Spinal cord (tissue), 10 donors: ENCODE data around the gene ADAMTSL1. TPM values are rescaled to one million over a fixed set of nuclear protein-coding genes. Genes with fewer than 3 reads are reported as not detected.

ENCODE experiments used
- DNase-seq, 6 donors: peaks; one replicate each; pipeline versions ENCODE4 v3.0.0 to v3.0.0-alpha.2; 2013 to 2015; ENCODE audit warnings: low spot score in 6 of 6, low read depth in 4 of 6
- H3K27ac ChIP-seq: one replicate; pipeline ENCODE4 v1.5.1; 2013; ENCODE audit warnings: low read depth, low read length, control low read depth
- H3K27me3 ChIP-seq: one replicate; pipeline ENCODE4 v1.6.1; 2013; ENCODE audit warnings: low read length; ENCODE audit not compliant: control insufficient read depth, insufficient read depth
- H3K36me3 ChIP-seq: one replicate; pipeline ENCODE4 v1.6.1; 2013; ENCODE audit warnings: low read length; ENCODE audit not compliant: control insufficient read depth, insufficient read depth
- H3K4me1 ChIP-seq: one replicate; pipeline ENCODE4 v1.6.1; 2013; ENCODE audit warnings: low read length; ENCODE audit not compliant: control insufficient read depth, insufficient read depth
- H3K4me3 ChIP-seq: one replicate; pipeline ENCODE4 v1.5.1; 2013; ENCODE audit warnings: low read depth, low read length, control low read depth
- H3K9me3 ChIP-seq: one replicate; pipeline ENCODE4 v1.6.1; 2013; ENCODE audit warnings: low read length; ENCODE audit not compliant: control insufficient read depth, insufficient read depth
- WGBS: methylation state at CpG from one replicate; pipeline ENCODE4 v1.1.5; 2013; ENCODE audit warnings: missing lambda C conversion rate; ENCODE audit not compliant: insufficient coverage; 5-methylcytosine and 5-hydroxymethylcytosine counted together
- polyA plus RNA-seq, 2 donors: library from polyadenylated mRNA; unstranded; fragments of 120-200 nt; gene quantifications; one replicate each; pipeline ENCODE4 v1.2.1, GENCODE V29; 2013; ENCODE audit not compliant: insufficient read length in 2 of 2
- total RNA-seq, 2 donors: library from RNA; depleted of rRNA in 1 of 2; stranded (reverse); fragments of 120-200 nt in 1 of 2; fragments of >200 nt in 1 of 2; gene quantifications; one replicate each; pipeline versions ENCODE4 v1.2.3 to v1.2.4, GENCODE V29; 2013 to 2014
- donor health status: healthy.

The ADAMTSL1 gene
- total and polyA plus RNA-seq, 4 donors = 21.7 to 35.3 (median 28.4) TPM

DNA sequence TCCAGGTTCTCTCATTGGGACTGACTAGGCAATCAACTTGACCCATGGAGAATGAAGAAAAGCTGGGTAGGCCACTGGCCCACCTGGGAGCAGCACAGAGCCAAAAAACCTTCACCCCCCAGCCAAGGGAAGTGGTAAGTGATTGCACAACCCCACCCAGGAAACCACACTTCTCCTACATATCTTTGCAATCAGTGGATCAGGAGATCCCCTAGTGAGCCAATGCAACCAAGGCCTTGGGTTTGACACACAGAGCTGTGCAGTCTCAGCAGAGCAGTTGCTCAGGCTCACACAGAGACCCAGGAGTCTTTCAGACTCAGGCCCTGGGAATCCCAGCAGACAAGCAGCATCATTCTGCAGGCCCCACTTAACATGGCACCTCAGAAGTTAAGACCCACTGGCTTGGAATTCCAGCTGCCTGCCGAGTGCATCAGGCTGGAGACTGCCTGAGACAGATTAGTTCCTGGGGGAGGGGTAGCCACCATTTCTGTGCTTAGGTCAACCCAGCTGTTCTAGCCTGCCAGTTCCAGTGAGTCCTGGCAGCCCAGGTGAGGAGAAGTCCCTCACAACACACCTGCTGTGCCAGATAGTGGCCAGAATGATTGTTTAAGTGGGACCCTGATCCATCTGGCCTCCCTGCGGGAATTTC, 422.7 kb downstream of the ADAMTSL1 start:
- no peak for DNase-seq
- Histone ChIP-seq H3K27ac (no peak overlapping the region), H3K4me1 (no peaks in the 10 kb centered on the region), H3K36me3 (peaks cover 15% of the 10 kb centered on the region), H3K27me3 (no peaks in the 10 kb centered on the region), H3K9me3 (peaks cover 11% of the 10 kb centered on the region), H3K4me3 (no peak overlapping the region)
- WGBS = 100% methylated on average over 1 of the region's 2 CpGs

DNA sequence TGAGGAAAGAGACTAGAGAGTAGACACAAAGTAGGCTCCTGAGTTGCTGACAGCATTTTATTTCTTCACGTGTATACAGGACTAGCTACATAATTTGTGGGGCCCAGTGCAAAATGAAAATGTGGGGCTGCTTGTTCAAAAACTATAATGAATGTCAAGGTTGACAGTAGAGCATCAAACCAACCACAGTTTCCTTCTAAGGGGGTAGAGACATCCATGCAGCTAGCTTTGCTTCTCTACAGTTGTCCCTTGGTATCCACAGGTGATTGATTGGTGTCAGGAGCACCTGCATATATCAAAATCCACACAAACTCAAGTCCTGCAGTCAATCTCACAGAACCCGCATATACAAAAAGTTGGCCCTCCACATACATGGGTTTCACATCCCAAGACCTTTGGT, 429.5 kb downstream of the ADAMTSL1 start:
- WGBS = no CpG with 5 or more reads among the region's 2 CpGs
- Histone ChIP-seq H3K27ac (no peak overlapping the region), H3K36me3 (peaks cover 17% of the 10 kb centered on the region), H3K27me3 (no peaks in the 10 kb centered on the region), H3K4me1 (peaks cover 9% of the 10 kb centered on the region), H3K4me3 (no peak overlapping the region), H3K9me3 (no peaks in the 10 kb centered on the region)
- no peak for DNase-seq

DNA sequence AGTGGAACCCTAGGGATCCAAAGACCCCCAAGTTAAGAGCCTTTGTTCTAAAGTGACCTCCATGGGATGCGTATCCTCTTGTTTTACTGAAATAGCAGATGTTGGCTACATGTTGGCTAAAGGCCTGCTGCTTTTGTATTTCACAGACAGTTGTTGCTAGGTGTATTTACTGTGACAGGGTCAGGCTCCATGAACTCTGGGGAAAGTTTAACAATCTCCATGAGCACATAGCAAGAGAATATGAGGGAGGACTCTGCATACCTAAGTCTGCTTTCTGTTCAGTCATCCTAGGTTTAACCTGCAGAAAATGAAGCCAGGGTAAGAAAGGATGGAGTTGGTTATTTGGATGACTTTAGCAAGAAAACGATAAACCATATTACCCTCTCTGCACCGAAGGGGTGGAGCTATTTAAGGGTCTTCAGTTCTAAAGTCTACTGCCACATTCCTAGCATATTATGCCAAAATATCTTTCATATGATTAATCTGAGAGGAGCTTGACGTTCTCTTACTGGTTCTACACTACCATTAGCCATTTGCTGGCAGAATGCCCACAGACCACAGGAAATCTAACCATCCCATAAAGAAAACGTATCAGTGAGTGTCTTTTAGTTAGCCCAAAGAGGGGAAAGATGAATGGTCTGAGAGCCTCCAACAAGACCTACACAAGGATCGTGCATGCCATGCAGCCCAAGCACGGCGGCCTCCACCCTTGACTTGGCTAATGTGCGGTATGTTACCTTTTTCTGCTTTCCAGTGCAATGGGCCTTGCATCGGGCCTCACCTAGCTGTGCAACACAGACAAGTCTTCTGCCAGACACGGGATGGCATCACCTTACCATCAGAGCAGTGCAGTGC, 431.3 kb downstream of the ADAMTSL1 start:
- Histone ChIP-seq H3K9me3 (no peaks in the 10 kb centered on the region), H3K4me3 (no peak overlapping the region), H3K27ac (no peak overlapping the region), H3K36me3 (peaks cover 27% of the 10 kb centered on the region), H3K27me3 (no peaks in the 10 kb centered on the region), H3K4me1 (peaks cover 9% of the 10 kb centered on the region)
- WGBS = 89% methylated on average over 8 of the region's 11 CpGs
- DNase-seq = no peak

DNA sequence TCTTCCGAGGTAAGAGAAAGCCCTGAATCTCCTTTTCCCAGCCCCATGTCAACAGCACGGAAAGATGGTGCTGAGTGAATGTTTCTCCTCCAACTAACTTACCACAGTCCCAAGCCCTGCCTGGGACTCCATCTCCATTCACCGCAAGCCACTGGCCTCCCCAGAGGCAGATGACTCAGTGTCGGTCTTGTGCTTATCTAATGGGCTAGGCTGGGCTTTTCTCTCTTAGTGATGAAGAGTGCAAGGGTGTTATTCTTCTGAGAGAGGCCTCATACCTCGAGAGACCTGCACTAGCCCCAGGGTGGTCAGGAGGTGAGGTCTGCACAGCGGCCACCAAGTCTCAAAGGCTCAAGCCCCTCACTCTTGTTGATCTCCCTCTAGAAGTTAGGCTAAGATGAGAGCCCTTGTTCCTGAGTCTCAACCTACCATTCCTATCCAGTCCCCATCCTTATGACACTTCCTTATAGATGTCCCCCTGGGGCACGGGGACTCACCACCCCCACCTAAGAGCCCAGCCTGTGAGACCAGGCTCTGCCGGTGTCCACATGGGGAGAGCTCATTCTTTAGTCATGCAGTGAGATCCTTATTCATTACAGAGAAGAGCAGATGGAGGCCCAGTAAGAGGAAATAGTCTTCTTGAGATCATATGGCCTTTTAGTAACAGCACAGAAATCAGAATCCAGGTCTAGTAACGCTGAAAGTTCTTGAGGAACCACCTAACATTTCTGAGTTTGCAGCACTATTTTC, 432.1 kb downstream of the ADAMTSL1 start:
- 92% methylated on average over 3 of the region's 9 CpGs for WGBS
- no peak for DNase-seq
- Histone ChIP-seq H3K9me3 (no peaks in the 10 kb centered on the region), H3K4me1 (peaks cover 9% of the 10 kb centered on the region), H3K4me3 (no peak overlapping the region), H3K27ac (no peak overlapping the region), H3K36me3 (peaks cover 27% of the 10 kb centered on the region), H3K27me3 (no peaks in the 10 kb centered on the region)

DNA sequence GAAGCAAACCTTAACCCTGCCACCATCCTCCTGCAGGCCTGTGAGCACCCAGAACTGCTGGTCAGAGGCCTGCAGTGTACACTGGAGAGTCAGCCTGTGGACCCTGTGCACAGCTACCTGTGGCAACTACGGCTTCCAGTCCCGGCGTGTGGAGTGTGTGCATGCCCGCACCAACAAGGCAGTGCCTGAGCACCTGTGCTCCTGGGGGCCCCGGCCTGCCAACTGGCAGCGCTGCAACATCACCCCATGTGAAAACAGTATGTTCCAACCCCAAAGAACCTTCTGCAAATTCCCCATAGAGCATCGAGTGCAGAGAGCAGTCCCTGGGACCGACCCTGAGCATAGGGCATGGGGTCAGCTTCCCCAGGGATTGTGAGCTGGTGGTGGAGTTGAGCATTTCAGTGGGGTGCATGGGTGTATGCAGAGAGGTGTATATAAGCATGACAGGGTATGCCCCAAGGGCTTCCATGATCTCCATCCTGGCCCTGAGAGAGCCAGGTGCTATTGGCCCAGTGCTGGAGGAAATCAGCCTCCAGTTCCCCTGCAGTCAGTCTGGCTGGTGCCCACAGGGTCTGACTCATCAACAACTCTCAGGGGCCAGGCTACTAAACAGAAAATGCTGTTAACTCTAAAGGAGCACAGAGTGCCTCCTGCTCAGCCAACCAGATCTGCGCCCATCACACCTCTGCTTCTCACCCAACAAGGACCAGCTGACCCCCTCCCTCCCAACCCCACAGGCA, 432.9 kb downstream of the ADAMTSL1 start:
- Histone ChIP-seq H3K9me3 (no peaks in the 10 kb centered on the region), H3K4me3 (no peak overlapping the region), H3K27me3 (no peaks in the 10 kb centered on the region), H3K36me3 (peaks cover 27% of the 10 kb centered on the region), H3K4me1 (peaks cover 13% of the 10 kb centered on the region), H3K27ac (no peak overlapping the region)
- 98% methylated on average over 6 of the region's 9 CpGs for WGBS
- DNase-seq = no peak

DNA sequence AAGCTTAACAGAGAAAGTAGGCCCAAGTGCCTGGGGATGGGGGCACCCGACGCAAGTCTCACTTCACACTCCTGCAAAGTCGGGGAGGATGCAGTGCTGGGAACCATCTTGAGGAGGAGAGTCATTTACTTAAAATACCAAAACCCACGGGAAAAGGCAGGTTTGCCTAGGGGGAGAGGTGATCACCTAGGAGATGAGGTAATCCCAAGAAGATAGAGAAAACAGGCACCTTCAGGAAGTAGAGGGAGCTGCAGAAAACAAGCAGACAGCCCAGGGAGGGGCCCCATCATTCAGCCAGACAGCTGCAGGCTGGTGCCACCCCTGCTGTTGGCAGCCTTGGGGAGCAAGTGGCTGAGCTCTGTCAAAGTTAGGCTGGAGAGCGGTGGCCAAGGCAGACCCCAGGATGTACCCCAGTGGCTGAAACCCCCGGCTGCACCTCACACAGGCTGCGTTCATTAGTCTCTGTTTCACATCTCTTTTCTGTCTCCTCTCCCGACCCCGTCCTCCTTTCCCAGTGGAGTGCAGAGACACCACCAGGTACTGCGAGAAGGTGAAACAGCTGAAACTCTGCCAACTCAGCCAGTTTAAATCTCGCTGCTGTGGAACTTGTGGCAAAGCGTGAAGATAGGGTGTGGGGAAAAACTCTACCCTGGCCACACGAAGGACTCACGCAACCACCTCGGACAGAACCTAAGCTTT, 434.1 kb downstream of the ADAMTSL1 start:
- no peak overlapping the region for H3K4me3 ChIP-seq
- DNase-seq = no peak
- no peak overlapping the region for H3K27ac ChIP-seq
- H3K27me3 ChIP-seq = no peaks in the 10 kb centered on the region
- H3K36me3 ChIP-seq = peaks cover 27% of the 10 kb centered on the region
- WGBS = 74% methylated on average over 8 of the region's 15 CpGs
- no peaks in the 10 kb centered on the region for H3K9me3 ChIP-seq
- peaks cover 13% of the 10 kb centered on the region for H3K4me1 ChIP-seq

DNA sequence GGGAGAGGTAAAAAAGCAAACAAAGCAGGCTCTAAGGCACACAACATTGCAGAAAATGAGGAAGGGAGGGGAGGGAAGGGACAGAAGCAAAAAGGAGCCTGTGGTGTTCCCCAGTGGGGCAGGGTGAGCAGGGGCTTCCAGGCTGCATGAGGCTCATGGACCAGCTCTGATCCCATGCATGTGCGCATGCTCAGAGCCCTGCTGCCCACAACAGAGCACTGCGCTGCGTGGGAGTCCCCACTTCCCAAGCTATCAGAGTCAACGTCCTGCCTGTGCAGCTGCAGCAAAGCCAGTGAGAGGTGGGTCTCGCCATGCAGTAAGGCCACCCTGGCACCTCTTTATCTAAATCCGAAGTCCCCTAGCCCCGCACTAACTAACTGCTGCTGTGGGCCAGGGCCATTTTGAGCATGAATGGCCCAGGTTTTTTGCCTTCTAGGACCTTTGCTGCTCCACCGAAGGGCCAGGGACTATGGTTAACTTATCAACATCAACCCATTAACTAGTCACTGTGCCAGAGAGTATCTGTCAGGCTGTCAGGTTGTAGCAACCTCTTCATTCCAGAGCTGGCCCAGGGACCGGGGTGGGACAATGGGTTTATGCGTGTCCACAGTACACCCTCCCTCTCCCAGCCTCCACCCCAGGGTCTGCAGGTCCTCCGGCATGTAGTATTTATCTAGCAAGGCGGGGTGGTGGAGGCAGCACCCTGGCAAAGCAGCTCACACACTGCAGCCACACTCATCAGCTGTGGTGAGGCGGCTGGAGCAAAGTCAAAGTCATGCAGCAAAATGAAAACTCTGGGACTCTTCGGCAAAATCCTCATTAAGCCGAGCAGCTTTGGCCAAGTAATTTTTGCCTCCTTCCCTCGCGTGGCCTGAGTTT, 435.4 kb downstream of the ADAMTSL1 start:
- H3K4me3 ChIP-seq = no peak overlapping the region
- no peaks in the 10 kb centered on the region for H3K9me3 ChIP-seq
- H3K27me3 ChIP-seq = no peaks in the 10 kb centered on the region
- peaks cover 13% of the 10 kb centered on the region for H3K4me1 ChIP-seq
- H3K27ac ChIP-seq = no peak overlapping the region
- DNase-seq = no peak
- H3K36me3 ChIP-seq = peaks cover 27% of the 10 kb centered on the region
- WGBS = 80% methylated on average over 9 of the region's 17 CpGs

DNA sequence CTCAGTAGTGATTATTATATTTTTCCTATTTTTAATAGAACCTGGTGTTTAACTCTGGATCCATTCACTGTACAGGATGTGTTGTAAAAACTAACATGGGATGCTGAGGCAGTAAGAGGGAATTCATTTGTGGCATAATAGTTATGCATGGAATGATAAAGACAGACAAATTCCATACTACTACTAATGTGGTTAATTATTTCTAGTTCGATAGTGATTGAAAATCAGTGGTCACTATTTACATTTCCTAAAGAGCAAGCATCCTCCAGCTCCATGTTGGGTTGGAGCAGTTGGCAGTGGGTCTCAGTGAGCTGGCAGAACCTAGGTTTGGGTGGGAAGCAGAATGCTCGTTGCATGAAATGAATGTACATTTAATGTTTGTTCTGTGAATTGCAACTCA, 436.5 kb downstream of the ADAMTSL1 start:
- H3K36me3 ChIP-seq = peaks cover 26% of the 10 kb centered on the region
- H3K4me1 ChIP-seq = peaks cover 13% of the 10 kb centered on the region
- peak in 1 of 6 donors; percentile 68 for DNase-seq
- no peak overlapping the region for H3K27ac ChIP-seq
- no CpG with 5 or more reads among the region's 2 CpGs for WGBS
- no peaks in the 10 kb centered on the region for H3K27me3 ChIP-seq
- H3K4me3 ChIP-seq = no peak overlapping the region
- H3K9me3 ChIP-seq = no peaks in the 10 kb centered on the region
